ENCODE results near the gene TNFRSF14. TPM values are rescaled to one million over a fixed set of nuclear protein-coding genes. Genes with fewer than 3 reads are reported as not detected.

TNFRSF14 gene
- total and polyA plus RNA-seq, 2 of the 13 experiments (the other 11 are each of a cell fraction or from before 2014, with no cell fraction given): 11.9 to 49.9 TPM

GRCh38 chr1:2583331-2583791, 27.2 kb downstream of the TNFRSF14 start (continued):
- no peak for TF ChIP-seq ATRX (CRISPR knock-in tag; IDR thresholded peaks at IDR 0.05; ENCODE audit: borderline replicate concordance)
- peak; percentile 49 for TF ChIP-seq TEAD3 (CRISPR knock-in tag; optimal IDR thresholded peaks at IDR 0.05; ENCODE audit: borderline replicate concordance)
- no peak for TF ChIP-seq KDM2A (CRISPR knock-in tag; IDR thresholded peaks at IDR 0.05; ENCODE audit: borderline replicate concordance, low read depth)
- TF ChIP-seq ZC3H4 (CRISPR knock-in tag; IDR thresholded peaks at IDR 0.05; ENCODE audit: borderline replicate concordance): no peak
- no peak for TF ChIP-seq SAFB2 (CRISPR knock-in tag; IDR thresholded peaks at IDR 0.05; ENCODE audit: borderline replicate concordance, low read depth)
- no peak for TF ChIP-seq ZNF740 (CRISPR knock-in tag; IDR thresholded peaks at IDR 0.05)
- TF ChIP-seq ZMAT5 (CRISPR knock-in tag; IDR thresholded peaks at IDR 0.05; ENCODE audit: borderline replicate concordance, low read depth): no peak
- TF ChIP-seq ZNF687 (CRISPR knock-in tag; IDR thresholded peaks at IDR 0.05): 0 out of 2 replicates have a peak, but pooled peaks have one; percentile 46
- no peak for TF ChIP-seq BRF2 (CRISPR knock-in tag; IDR thresholded peaks at IDR 0.05)
- no peak for TF ChIP-seq ZNF563 (CRISPR knock-in tag; IDR thresholded peaks at IDR 0.05)
- no peak for TF ChIP-seq MIXL1 (CRISPR knock-in tag; IDR thresholded peaks at IDR 0.05)
- peak; percentile 78; the same call in 1 of the 2 replicates for TF ChIP-seq TFAP4 (IDR thresholded peaks at IDR 0.05; ENCODE audit: borderline replicate concordance, low read depth)
- no peak for TF ChIP-seq SOX6 (IDR thresholded peaks at IDR 0.05)
- TF ChIP-seq SOX6 (CRISPR knock-in tag; IDR thresholded peaks at IDR 0.05): no peak
- TF ChIP-seq CREB1 (IDR thresholded peaks at IDR 0.05): no peak
- no peak for TF ChIP-seq CREB1 (CRISPR knock-in tag; IDR thresholded peaks at IDR 0.05)
- TF ChIP-seq ARNTL (CRISPR knock-in tag; IDR thresholded peaks at IDR 0.05): no peak
- no peak for TF ChIP-seq HOMEZ (CRISPR knock-in tag; IDR thresholded peaks at IDR 0.05; ENCODE audit: low read depth)
- TF ChIP-seq SPEN (CRISPR knock-in tag; IDR thresholded peaks at IDR 0.05; ENCODE audit: low read depth): no peak
- peak; percentile 28; the same call in 1 of the 2 replicates for TF ChIP-seq ZNF281 (CRISPR knock-in tag; IDR thresholded peaks at IDR 0.05; ENCODE audit: borderline replicate concordance)

All from HepG2 (cell line).